ENCODE measurements around the gene SH3PXD2A. TPM values are rescaled to one million over a fixed set of nuclear protein-coding genes. Genes with fewer than 3 reads are reported as not detected.

SH3PXD2A gene
- total and polyA plus RNA-seq, 12 donors, result 5.7 to 34.5 (median 19.2) TPM

DNA sequence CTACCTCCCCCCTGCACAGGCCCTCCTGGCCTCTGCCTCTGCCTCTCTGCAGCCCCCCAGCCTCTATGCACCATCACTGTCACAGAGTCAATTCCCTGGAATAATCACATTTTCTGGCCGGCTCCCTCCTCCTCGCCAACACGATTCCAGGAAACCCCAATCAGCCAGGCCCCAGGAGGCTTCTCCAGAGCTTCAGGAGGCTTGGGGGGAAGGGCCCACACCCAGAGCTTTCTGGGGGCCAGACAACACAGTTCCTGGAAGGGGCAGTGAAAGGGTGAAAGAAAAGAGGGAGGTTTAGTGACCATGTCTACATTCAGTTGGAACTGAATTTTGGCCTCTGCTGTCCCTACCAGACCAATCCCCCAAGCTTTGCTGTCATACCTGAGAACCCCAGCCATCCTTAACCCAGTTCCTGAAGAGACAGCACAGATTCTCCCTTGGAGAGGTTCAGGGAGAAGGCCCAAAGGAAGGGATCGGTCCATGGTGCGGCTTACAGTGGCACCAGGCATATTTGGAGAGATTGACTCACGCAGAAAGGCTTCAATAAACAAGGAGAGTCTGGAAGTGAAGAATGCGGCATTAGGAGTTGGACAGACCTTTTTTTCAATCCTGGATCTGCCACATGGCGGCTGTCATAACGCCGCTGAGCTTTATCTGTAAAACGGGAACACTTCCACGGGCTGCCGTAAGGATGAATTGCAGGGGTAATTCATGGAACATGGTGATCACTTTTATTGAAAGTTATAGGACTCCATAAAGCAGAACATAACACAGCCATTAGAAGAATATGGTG is 272.8 kb downstream of the SH3PXD2A start:
- intact Hi-C loops (cut with DNase I), result no loop called here
- Histone ChIP-seq H3K9me3 (replicated peaks in 1 of 3) (no peaks in the 10 kb centered on the region), H3K27ac (no peak overlapping the region), H3K4me1 (replicated peaks in 1 of 2) (no peaks in the 10 kb centered on the region), H3K27me3 (peaks cover 5% of the 10 kb centered on the region), H3K36me3 (replicated peaks in 1 of 2) (no peaks in the 10 kb centered on the region), H3K4me3 (no peak overlapping the region)
- DNase-seq, result no peak
- WGBS, 4 donors, result 81 to 86% (median 82%) methylated on average over 13 of the region's 13 CpGs
- TF ChIP-seq, protein P1, sequence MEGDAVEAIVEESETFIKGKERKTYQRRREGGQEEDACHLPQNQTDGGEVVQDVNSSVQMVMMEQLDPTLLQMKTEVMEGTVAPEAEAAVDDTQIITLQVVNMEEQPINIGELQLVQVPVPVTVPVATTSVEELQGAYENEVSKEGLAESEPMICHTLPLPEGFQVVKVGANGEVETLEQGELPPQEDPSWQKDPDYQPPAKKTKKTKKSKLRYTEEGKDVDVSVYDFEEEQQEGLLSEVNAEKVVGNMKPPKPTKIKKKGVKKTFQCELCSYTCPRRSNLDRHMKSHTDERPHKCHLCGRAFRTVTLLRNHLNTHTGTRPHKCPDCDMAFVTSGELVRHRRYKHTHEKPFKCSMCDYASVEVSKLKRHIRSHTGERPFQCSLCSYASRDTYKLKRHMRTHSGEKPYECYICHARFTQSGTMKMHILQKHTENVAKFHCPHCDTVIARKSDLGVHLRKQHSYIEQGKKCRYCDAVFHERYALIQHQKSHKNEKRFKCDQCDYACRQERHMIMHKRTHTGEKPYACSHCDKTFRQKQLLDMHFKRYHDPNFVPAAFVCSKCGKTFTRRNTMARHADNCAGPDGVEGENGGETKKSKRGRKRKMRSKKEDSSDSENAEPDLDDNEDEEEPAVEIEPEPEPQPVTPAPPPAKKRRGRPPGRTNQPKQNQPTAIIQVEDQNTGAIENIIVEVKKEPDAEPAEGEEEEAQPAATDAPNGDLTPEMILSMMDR (IDR thresholded peaks at IDR 0.05), result no peak
- TF ChIP-seq POLR2A (IDR thresholded peaks at IDR 0.05), result no peak

DNA sequence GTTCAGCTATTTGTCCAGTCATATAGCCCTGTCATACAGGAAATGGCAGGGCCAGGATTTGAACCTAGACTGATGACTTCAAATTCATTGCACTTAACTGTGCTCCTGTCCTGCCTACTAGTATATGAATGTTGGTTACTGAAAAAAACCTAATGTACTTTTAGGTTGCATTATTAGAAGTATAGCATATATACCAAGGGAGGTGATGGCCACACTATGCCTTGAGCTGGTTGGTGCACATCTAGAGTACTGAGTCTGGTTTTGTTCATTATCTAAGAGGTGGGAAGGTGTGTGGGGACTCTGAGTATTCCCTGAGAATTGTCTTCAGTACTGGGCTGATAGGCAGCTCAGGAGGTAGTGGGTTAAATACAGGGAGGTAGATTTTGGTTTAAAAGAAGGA is 273.9 kb downstream of the SH3PXD2A start:
- no peak overlapping the region for H3K27ac ChIP-seq
- no peak for DNase-seq
- no peak overlapping the region for H3K4me3 ChIP-seq
- H3K36me3 ChIP-seq (replicated peaks in 1 of 2), result no peaks in the 10 kb centered on the region
- peaks cover 5% of the 10 kb centered on the region for H3K27me3 ChIP-seq
- TF ChIP-seq POLR2A (IDR thresholded peaks at IDR 0.05), result no peak
- TF ChIP-seq, protein P1 (IDR thresholded peaks at IDR 0.05), result no peak
- no peaks in the 10 kb centered on the region for H3K4me1 ChIP-seq (replicated peaks in 1 of 2)
- intact Hi-C loops (cut with DNase I), result no loop called here
- H3K9me3 ChIP-seq (replicated peaks in 1 of 3), result no peaks in the 10 kb centered on the region

DNA sequence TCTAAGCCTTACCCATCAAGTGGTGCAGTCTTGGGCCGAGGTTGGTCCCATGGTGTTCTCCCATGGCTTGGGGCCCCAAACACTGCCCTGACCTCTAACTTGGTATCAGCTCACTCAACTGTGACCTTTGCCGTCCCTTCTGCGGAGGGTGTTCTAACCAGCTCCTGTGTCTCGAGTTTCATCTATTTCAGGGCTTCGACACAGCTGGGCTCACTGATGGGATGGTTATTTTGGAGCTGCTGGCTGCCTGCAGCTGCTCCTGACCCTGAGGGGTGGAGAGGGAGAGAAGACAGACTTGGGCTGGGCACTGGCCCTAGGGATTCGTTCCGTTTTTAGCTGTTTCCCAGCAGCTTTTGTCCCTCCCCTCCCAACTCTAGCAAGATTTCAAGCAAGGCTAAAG is 274.9 kb downstream of the SH3PXD2A start:
- WGBS, 4 donors, result 65 to 78% (median 72%) methylated on average over 7 of the region's 7 CpGs
- Histone ChIP-seq H3K4me3 (no peak overlapping the region), H3K27me3 (peaks cover 5% of the 10 kb centered on the region), H3K27ac (no peak overlapping the region), H3K4me1 (replicated peaks in 1 of 2) (no peaks in the 10 kb centered on the region), H3K9me3 (replicated peaks in 1 of 3) (no peaks in the 10 kb centered on the region), H3K36me3 (replicated peaks in 1 of 2) (no peaks in the 10 kb centered on the region)
- TF ChIP-seq POLR2A (IDR thresholded peaks at IDR 0.05), result no peak
- TF ChIP-seq, protein P1 (IDR thresholded peaks at IDR 0.05), result no peak
- no peak for DNase-seq
- intact Hi-C loops (cut with DNase I), result no loop called here

DNA sequence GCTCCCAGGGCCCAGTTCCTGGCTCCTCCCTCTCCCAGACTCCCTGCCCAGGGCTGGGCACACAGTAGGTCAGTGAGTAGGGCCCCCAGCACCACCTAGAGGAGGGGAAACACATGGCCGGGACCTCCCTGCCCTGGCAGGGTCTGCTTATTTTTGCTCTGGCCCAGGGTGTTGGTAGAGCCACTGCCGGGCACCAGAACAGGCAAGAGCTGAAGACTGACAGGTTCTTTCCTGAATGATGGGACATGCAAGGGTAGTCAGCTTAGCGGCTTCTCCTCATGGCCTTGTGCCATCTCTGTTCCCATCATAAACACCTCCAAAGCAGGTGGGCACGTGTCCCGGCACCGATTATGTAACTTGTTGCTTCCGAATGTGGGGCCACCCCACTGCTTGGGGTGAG is 275.4 kb downstream of the SH3PXD2A start:
- no peaks in the 10 kb centered on the region for H3K36me3 ChIP-seq (replicated peaks in 1 of 2)
- no peak for DNase-seq
- WGBS, 4 donors, result 80 to 93% (median 85%) methylated on average over 6 to 7 of the region's 7 CpGs
- intact Hi-C loops (cut with DNase I), result no loop called here
- no peak overlapping the region for H3K27ac ChIP-seq
- H3K27me3 ChIP-seq, result peaks cover 5% of the 10 kb centered on the region
- H3K4me3 ChIP-seq, result no peak overlapping the region
- no peak for TF ChIP-seq POLR2A (IDR thresholded peaks at IDR 0.05)
- TF ChIP-seq, protein P1 (IDR thresholded peaks at IDR 0.05), result no peak
- no peaks in the 10 kb centered on the region for H3K9me3 ChIP-seq (replicated peaks in 1 of 3)
- H3K4me1 ChIP-seq (replicated peaks in 1 of 2), result no peaks in the 10 kb centered on the region

All from adrenal gland (tissue), 12 donors.